Left forelimb (tissue), 1 donor: ENCODE results near the gene HGS.
A peak's percentile ranks its signal among the peaks of the same experiment; 100 is the strongest.

Experiments used
- DNase-seq: peaks from one replicate; pipeline ENCODE4 v3.0.0-alpha.2; 2018; ENCODE audit warnings: low spot score

Gene HGS

DNA sequence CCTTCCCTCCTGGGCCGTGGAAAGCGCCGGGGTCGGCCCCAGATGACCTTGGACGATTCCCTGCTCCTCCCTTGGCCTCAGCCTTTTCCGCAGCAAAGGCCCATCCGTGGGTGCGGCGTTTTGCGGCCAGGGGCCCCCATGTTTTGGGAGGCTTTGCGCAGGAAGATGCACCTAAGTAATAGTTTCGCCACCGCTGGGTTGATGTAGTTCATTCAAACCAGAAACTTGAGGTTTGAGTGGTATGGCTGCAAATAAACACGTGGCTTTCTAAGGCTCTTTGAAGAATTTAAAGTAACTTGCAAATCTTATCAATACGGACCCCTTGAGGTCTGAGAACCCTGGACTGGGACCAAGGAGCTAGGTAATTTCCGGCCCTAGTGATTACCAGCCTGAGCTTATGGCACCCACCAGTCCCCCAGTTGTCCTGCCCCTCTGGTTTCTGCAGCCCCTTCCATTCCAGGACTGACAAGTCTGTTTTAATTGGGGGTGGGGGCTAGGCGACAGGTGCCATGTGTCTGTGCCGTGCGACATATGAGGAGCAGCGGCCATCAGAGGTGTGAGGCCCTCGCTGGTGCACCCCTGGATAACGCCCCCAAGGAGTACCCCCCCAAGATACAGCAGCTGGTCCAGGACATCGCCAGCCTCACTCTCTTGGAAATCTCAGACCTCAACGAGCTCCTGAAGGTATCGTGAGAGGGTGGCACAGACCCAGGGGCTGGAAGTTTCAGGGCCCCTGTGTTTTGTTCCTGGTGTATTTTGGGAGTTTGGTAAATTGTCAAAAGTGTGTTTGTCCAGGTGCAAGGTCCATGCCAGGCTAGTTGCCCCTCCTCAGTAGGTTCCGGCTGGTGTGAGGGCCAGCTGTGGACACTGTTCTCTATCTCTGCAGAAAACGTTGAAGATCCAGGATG lies 20.2 kb downstream of the HGS start:
- DNase-seq, result no peak

DNA sequence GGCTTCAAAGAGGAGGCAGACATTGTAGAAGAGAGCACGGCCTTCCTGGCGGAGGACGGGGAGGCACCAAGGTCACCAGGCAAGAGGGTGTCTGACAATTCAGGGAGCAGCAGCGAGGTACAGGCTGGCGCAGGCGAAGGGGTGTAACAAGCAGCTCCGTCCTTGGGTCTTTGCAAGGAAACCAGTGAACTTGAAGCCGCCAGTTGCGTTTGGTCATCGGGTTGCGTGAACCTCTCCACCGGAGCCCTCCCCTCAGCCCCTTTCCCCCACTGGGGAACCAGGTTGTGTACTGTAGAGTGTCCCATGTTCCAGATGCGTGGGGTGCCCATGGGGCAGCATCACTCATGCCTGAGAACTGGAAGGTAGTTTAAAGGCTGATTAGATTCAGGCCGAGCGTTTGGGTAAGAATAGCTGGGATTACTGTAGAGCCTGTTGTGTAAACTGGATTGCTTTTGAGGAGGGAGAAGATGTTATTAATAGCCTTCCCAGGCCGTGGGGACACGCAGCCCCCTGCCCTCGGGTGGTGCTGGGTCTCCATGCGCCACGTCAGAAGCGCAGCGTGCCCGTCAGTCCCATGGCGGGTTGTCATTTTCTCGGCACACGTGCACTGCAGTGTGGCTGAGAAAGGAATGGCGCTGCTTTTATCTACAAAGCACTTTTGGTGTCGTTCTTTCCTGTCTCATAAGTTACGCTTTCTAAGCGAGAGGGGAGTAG lies 21.9 kb downstream of the HGS start:
- no peak for DNase-seq

DNA sequence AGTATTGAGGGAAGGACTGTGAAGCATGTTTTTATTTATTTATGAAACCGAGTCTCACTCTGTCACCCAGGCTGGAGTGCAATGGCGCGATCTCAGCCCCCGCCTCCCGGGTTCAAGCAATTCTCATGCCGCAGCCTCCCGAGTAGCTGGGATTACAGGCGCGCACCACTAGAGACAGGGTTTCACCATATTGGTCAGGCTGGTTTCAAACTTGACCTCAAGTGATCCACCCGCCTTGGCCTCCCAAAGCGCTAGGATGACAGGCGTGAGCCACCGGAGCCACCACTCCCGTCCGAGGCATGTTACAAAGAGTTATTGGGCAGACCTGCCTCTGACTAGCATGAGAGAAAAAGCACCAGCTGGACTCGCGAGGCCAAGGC lies 22.4 kb downstream of the HGS start:
- no peak for DNase-seq

DNA sequence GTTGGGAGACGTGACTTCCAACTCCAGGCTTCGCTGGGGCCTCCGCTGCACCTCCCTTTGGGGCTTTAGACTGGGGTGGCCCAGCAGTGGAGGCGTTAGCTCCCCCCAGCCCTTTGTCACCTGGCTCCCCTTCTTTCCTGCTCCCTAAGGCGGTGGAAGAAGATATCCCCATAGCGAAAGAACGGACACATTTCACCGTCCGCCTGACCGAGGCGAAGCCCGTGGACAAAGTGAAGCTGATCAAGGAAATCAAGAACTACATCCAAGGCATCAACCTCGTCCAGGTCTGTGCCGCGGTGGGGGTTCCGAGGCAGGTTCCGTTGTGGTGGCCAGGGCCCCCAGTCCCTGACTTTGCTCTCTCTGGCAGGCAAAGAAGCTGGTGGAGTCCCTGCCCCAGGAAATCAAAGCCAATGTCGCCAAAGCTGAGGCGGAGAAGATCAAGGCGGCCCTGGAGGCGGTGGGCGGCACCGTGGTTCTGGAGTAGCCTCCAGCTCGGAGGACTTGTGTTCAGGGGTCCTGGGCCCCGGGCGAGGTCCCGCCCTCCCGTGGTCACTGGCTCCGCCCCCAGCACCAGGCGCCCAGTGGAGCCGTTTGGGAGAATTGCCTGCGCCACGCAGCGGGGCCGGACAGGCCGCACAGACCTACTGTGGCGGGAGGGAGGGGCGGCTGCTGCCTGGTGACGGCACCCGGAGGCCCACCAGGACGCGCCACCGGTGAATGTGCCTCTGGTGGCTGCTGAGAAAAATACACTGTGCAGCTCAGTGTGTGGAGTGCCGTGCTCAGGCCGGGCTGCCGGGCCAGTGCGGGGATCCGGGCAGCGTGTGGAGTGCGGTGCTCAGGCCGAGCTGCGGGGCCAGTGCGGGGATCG lies 23.2 kb downstream of the HGS start:
- no peak for DNase-seq

DNA sequence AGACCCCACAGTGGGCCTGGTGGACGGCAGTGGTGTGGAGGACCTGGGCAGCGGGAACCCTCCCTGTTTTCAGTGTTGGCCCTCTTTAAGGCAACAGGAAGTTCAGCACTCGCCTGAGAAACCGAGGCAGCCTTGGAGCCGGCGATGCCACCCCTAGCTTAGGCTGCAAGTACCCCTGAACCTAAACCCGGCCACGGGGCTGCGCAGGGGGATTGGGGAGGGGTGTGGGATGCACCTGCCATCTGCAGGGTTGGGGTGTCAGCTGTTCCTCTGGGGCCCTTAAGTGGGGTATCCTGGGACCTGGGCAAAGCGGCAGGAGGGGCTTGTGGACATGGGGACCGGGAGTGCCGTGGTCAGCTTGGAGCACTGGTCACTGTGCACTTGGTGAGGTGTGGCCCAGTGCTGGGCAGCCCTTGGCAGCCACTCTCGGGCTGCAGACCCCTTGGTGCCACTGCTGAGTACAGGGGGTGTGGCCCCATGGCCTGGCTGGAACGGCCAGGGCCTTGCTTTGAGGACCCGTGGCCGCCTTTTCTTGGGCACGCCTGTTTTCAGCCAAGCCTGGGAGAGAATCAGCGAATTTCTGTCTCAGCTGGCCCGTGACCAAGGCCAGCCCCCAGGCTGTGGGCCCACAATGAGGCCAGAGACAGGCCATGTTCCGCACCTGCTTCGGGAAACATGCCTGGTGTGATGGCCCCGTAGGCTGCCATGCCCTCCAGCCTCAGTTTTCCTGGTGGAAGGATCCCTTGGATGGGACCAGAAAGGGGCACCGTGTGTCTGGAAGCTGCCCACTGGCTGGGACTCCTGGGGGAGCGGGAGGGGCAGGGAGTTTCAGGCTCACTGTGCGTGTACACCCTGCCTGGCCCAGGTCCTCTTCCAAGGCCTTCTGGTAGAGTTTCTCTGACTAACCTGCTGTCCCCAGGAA lies 24.2 kb downstream of the HGS start:
- no peak for DNase-seq

DNA sequence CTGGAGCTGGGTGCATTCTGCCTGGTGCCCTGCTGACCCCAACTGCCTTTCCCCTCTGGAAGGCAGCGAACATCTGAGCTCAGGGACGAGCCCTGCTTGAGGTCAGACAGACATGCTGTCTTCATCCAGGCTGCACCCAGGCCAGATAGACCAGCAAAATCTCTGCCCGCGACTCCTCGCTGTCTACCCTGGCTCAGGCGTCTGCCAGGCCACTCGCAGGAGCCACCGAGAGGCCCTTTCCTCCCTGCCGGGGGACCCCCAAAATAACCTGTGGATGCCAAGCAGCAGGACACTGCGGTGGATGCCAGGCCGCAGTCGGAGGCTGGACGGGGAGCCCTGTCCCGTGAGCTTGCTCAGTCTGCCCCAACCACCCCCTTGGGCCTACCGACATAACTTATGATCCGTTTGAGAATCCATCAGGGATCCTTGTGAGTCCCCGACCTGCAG lies 25.0 kb downstream of the HGS start:
- DNase-seq, result no peak

DNA sequence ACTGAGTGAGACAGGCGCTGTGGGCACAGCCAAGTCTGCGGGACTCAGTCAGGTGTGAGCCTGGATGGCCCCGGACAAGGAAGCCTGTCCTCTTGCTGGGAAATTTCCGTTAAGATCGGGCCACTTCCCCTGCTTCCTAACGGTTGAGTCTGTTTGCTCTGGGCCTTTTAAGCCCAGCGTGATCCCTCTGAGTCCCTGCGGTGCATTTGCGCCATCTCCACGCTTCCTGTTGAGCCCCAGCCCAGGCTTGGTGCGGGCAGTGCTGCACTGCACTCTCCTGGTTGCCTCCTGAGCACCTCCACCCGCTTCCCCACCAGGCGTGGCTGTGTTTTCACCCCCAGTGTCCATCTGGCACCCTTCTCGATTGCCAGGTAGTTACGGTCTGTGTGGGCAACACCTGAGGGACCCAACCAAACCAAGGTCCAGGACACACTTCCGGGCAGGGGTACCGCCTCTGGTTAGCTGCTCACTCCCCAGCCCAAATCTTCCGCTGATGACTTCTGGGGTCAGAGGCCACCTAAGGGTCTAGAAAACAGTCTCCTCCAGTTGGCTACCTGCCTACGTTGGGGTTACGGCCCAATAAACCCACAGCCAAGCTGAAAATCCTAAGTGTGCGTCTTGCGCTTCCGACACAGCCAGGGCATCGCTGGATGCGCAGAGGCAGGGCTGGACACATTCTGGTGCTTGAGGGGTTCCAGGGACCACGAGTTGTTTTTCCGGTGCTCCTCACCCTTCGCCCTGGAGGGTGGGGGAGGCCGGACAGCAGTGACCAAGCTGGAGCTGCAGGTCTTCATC lies 26.9 kb downstream of the HGS start:
- DNase-seq, result no peak

DNA sequence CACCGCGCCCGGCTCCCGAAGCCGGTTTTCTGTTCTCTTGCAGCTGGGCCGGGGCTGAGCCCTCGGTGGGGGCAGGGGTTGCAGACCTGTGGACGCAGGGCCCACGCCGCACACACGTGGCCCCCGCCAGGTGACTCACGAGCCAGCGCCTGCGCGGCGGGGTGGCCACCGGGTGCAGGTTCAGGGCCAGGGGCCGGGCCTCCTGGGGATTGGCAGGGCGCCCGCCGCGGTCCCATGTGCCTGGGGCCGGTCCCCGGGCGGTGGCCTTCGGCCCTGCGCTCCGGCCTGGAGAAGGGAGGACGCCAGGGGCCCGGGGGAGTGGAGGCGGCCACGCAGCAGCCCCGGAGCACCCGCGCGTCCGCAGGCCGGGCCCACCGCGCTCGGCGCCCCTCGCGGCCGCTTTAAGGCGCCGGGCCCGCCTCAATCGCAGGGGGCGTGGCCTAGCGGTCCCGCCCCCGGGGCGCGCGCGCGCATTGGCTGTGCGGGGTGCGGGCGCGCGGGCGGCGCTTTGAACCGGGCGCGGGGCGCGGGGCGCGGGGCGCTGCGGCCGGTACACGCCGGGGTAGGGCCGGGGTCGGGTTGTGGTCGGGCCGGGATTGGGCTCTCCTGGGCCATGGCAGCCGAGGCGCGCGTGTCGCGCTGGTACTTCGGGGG lies 28.1 kb downstream of the HGS start, which contains the start of gene SLC25A10:
SLC25A10 (plus strand) TSS at position 471 of the 654 bp plus-strand sequence; CDS start at position 614, 143 bp downstream.
- DNase-seq, result peak; percentile 84

DNA sequence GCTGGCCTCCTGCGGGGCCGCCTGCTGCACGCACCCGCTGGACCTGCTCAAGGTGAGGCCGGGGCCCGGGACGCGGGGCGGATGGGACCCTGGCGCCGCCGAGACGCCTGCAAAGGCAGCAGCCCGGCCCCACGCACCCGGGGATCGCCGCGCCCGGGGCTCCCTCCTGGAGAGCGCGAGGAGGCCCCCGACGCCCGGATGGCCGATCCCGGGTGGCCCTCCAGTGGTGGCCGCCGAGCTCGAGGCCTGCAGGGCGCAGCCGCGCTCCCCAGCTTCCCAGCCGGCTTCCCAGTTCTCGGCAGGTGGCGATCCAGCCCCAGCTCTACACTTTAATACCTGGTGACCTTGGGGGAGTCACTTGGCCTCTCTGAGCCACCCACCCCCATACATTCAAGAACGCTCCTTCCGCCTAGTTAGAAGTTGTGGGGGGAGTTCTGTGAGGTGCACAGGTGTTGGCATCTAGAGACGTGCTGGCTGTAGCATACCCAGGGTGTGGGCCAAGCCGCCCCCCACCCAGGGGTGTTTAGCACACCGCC lies 28.7 kb downstream of the HGS start:
- DNase-seq, result no peak

DNA sequence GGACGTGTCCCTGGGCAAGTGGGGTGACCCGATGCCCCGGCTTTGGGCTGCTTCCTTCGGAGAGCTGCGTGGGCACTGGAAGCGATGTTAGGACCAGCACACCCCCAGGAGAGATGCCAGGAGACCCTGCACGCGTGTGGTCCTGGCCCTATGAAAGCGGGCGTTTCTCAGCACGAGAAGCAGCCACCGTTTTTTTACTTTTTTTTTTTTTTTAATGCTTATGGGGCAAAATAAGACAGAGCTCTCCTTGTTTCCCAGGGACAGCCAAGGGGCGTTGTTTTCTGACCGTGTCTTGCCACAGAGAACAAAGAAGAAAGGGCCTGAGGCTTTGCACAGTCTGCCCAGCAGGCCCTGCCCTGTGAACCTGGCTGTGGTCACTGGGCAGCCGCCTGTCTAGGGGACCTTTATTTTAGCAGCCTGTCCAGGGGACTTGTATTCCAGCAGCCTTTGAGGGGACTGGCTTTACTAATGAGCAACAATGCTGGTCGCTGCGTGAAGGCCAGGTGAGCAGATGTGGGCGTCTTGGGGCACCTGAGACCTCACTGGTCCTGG lies 29.3 kb downstream of the HGS start:
- DNase-seq, result no peak

DNA sequence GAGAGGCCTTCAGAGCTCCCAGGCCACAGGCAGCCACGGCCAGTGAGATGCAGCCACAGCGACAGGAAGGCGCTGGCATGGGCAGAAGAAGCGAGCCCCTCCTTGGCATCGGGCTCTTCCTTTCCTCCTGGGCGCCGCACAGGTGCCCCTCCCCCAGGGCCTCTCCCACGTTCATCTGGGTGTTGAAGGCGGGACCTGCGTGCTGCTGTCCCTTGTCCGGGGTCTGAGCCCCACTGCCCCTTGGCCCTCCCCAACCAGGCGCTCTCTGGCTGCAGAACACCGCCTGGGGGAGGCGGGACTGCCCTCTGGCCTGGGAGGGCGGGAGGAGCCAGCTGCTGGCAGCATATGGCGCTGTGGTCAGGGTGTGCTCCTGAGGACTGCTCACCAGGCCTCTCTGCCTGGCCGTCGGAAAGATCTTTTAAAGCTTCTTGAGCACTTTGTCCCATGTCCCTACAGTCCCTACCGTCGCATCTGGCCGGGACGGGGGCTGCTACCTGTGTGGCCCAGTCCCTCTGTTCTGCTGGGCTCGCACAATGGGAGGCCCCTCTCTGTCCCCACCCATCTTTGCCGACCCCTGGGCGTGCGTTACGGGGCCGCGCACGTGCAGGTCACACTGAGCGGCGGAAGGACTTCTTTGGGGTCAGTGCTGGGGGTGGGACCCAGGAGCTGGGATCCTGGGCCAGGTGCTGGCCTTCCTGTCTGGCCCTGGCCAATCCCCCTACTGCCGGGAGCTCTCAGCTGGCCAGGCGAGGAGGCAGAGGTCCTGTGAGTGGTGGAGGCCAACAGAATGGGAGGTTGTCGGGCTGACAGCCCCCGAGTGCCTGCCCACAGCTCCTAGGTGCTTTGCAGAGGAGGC lies 30.0 kb downstream of the HGS start:
- DNase-seq, result no peak

DNA sequence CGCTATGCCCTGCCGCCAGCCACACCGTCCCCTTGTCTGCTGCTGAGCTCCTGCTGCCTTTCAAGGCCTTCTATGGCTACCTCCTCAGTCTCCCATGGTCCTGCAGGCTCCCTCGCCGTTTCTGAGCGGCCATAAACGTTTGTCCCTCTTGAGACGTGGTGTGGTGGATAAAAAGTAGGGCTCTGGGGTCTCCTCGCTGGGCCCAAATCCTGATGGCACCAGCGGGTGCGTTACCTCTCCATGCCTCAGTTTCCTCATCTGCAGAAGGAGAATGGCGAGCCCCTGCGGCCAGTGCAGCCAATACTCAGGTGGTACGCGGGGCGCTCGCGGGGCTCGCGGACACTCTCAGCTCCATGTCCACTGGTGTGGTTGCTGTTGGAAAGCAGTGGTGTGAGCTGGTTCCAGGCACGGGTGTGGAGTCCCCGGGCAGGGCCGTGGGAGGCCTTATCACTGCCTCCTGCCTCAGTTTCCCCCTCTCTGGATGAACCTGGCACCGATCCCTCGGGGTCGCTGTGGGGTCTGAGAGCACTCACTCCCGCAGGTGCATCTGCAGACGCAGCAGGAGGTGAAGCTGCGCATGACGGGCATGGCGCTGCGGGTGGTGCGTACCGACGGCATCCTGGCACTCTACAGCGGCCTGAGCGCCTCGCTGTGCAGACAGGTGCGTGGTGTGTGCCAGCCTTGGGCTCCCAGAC lies 30.7 kb downstream of the HGS start:
- DNase-seq, result no peak

DNA sequence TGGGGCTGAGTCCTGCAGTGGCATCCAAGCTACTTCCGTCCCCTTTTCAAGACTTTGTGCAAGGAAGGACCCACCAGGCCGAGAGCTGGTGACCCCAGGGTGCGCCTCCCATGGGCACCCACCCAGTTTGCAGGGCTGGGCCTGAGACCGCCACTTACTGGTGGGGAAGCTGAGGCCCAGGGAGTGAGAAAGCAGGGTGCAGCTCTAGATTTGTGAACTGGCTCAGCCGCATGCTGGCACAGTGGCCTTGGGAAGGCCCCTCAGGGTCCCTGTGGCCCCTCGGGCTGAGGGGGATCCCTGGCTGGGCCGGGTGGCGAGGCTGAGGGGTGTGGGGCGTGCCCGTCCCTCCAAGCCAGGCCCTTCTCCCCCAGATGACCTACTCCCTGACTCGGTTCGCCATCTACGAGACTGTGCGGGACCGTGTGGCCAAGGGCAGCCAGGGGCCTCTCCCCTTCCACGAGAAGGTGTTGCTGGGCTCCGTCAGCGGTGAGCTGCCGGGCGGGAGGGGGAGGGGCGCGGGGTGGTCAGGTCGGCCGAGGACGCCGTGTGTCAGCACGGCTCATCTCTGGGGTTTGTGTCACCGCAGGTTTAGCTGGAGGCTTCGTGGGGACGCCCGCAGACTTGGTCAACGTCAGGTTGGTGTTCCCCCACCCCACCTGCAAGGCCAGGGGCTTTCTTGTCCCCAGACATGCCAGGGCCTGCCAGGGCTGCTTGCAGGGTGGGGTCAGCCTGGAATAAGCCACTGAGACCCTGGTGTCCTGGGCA lies 31.5 kb downstream of the HGS start:
- DNase-seq, result no peak

DNA sequence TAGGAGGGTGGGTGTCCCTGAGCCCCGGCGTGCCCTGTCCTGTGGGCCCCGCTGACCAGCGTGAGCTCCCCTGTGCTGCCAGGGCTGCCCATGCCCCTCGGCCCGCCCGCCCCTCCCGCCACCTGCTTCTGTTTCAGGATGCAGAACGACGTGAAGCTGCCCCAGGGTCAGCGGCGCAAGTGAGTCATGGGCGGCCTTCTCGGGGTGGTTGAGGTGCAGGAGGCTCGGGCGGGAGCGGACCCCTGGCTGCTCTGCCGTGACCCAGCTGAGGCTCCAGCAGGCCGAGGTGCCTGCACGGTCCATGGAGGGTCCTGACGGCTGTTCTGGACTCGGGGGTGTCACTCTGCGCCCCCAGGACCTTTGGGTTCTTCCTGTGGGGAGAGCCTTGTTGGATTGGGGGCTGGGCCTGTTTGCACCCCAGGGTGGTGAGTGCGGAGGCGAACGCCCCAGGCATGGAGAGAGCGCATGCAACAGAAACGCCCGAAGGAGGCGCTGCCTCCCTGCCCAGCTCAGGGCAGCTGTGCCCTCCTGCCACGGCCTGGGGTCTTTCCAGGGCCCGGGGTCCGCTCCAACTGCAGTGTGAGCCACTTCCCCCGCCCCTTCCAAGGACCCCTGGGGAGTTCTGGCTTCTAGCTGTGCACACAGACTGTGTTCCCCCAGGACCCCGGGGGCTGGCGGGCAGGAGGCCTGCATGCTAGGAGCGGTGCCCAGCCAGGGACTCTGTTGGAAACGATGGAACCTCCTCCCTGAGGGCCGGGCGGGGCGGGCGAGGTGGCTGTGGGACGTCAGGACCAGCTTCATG lies 32.3 kb downstream of the HGS start:
- DNase-seq, result no peak

DNA sequence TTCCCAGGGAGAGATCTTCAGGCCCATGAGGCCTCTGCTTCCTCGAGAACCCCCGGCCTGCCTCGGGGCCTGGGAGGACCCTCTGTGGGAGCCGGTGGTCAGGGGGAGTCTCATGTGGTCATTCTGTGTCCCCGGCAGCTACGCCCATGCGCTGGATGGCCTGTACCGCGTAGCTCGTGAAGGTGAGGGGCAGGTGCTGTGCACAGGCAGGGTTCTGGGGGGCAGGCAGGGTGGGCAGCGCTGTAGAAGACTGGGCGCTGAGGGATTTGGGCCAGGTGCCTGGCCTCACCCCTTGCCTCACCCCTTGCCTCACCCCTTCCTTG lies 32.8 kb downstream of the HGS start:
- no peak for DNase-seq
